UCSD-AML1 (cell line): ENCODE results near the gene SHE.
"Not testable (repeated sequence)": the region's sequence is repeated elsewhere in the genome, so short reads cannot be mapped to it uniquely, and the experiment has no call there.

Experiments used
- DNase-seq: peaks from one replicate; lab custom pipeline; 2025; ENCODE audit not compliant: unreplicated experiment; lab: John Stamatoyannopoulos, UW

The SHE gene

DNA sequence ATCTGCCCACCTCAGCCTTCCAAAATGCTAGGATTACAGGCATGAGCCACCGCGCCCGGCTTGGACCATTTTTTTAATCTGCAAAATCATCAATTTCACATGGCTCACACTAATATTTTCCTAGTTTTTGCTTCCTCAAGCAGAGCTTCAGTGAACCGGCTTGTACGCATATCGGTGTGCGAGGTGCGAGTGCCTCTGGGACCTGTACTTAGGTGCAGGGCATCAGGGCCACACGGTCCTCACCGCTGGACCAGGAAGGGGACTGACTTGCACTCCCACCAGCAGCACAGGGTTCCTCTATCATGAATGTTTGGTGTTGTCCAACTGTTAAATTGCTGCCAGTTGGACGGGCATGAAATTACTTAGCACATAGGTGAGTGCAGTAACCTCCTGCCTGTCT is 15.4 kb upstream of the SHE start:
- DNase-seq: no peak

DNA sequence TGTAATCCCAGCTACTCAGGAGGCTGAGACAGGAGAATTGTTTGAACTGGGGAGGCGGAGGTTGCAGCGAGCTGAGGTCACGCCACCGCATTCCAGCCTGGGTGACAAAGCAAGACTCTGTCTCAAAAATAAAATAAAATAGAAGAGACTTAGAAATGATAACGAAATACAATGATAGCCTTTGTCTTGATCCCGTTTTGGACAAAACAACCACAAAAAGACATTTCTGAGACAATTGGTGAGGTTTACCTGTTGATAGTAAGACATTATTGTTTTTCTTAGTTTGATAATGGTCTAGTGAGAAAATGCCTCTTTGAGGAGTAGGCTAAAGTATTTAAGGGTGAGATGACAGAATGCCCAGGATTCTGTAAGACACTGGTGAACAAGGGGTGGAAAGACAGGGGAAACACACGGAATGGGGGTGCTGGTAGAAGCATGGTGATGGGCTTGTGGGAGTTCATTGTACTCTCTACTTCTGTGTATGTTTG is 11.9 kb upstream of the SHE start:
- DNase-seq: no peak

DNA sequence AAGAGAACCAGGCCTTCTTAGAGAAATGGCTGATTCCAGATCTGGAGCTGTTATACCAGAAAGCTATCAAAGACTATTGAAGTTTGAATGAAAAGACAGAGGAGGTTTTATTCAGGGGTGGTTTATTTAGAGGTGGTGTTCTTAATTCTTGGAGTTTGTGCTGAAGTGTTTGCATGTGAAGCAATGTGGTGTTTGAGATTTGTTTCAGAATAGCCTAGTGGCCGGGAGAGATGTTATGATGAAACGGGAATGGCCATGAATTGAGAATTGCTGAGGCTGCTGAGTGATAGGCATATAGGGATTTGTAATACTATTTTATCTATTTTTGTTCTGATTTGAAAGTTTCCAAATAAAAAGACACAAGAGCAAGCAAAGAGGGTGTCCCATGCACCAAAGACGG is 10.5 kb upstream of the SHE start:
- no peak for DNase-seq

DNA sequence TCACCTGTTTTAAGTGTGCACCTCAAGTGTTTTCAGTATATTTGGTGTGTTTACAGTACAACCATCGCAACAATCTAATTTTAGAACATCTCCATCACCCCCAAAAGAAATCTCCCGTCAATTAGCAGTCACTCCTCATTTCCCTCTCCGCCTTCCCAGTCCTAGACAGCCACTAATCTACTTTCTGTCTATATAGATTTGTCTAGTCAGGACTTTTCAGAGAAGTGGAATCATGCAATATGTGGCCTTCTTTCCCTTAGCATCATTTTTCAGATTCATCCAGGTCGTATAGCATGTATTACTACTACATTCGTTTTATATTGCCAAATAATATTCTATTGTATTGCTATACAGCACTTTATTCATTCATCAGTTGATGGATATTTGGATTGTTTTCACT is 1.7 kb upstream of the SHE start:
- no peak for DNase-seq

DNA sequence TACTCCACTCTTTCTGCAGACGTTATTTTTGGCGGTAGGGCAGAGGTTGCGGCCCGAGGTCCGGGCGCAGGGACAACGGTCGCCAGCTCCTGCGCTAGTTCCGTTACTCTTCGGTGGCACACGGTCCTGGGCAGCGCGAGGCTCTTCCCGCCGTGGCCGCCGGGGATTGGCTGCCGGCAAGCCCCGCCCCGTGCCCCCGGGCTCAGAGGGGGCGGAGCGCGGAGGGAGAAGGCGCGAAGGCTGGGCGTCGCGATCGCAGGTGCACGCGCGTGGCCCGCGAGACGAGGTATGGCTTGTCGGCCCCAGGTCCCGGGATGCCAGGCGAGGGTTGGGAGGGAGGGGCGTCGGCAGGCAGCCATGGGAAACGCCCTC is 518 bp upstream of the SHE start:
- no peak for DNase-seq

DNA sequence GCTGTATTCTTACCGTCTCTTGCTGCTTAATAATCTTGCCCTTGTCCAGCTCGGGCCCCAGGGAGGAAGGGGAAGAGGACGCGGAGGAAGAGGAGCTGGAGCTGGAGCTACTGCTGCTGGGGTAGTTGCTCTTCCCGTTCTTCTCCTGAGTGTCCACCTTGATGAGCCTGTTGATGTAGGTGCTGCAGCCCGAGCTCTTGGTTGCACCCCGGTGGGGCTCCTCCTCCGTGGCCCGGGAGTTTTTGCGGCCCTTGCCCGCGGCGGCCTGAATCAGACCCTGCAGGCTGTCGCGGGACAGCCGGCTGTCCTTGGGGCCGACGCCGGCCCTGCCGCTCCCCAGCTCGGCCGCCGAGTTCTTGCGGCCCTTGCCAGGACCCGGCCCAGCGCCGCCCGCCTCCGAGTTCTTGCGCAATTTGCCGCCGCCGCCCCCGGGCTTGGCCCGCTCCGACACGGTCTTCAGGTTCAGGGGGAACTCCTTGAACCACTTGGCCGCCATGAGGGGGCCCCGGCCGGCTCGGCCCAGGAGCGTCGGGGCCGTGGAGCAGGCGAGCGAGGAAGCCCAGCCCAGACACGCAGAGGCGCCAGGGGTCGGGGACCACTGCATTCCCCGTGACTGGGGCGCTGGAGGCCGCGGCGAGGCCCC is 668 bp downstream of the SHE start:
- no peak for DNase-seq

DNA sequence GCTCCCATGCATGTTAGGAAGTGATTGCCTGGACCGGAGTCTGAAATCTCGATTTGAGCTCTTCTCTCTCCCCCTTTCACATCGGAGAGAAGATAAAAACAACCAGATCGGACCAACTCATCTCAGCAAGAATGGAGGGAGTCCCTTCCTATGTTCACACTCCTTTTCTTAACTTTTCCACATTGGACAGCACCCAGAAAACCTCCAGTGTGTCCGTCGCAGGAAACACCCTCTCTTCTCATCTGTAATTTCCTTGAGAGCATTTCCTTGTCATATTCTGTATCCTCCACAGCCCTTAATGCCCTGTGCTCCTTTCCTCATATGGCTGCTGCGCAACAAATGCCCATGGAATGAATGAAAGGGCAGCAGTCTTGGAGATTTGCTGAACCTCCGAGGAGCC is 1.7 kb downstream of the SHE start:
- no peak for DNase-seq

DNA sequence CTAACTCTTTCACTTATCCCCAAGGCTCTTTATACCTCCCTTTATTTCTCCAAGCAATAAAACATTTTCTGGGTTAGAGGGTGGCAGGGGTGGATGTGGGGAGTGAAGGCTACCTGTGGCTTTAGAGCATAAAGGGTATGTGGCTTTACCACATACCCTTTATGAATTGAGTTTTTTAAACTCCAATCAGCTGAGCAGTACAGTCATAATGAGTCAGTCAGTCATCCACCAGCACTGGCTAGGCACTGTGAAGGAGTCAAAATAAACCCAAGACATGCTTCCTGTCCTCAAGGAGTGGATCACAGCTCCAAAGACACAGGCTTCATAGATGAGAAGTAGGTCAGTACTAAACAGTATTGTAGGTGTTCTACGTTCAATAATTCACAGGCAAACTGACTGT is 2.8 kb downstream of the SHE start:
- DNase-seq: no peak

DNA sequence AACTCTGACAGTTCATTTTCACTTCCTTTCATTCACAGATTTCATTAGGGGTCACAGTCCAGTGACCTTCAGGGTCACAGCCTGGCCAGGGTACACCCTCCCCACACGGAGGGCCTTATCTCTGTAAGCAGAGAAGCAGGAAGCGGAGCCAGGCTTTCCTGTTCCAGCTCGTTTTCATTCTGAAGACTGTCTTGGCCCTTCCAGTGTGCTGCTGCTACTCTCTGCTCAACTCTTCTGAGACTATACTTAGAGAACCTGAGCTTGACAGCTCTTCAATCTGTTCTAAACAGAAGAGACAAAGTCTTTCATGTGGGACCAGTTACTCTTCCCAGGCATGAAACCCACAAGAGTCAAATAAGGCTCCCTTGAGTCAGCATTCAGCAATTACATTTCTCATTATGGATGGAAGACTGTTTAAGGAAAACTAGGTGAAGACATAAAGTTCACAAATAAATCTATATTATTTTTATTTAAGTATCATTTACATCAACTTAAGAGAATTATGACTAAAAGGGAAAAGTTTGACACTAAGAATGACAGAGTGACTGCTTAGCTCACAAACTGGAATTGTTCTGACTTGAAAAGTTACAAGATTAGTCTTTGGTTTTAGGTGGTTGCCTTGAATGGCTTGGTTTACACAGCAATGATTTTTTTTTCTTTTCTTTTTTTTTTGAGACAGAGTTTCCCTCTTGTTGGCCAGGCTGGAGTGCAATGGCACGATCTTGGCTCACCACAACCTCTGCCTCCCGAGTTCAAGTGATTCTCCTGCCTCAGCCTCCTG is 5.0 kb downstream of the SHE start:
- peak; percentile 71 for DNase-seq

DNA sequence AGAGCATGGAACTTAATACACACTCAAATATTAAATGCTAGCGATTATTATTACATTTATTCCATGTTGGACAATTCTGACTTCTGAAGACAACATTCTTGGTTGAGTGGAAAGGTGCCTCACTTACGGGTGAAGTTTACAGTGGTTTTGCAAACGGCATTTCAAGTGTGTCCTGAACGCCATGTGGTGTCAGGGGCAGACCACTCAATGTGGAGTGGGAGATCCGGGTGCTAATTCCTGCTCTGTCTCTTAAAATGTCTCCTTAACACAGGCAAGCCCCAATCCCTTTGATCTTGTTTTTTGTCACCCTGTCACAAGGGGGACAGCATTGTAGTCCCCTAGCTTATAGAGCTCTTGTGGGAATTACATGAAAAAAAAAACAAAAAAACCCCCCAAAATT is 5.8 kb downstream of the SHE start:
- DNase-seq: no peak

DNA sequence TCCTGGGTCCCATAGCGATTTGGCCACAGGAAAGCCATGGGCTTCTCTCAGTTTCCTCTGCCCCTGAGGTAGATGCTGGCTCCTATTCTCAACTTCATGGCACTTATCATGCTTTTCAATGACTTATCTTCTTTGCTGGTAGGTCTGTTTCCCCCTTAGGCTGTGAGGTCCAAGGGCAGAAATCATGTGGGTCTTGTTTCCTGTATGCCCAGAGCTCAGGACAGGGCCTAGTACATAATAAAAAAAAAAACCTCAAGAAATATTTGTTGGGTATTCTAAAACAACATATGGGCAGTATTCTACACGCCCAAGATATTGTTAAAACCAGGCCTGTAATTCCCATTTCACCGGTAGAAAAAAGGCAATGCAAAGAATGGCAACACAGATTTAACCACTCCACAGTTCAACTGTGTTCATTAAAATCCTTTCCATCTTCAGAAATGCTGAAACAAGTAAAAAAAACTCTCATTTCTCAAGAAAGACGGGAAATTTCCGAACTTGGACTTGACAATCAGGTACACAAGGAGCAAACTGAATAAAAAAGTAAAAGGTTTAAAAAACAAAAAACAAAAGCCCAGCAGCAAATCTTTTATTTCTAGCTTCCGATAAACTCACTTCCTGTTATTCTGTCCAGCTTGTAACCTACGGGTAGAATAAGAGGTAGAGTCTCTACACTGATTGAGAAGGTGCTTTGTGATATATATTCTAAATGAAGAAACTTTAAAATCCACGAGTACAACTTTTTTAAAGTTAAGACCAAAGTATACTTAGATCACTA is 6.5 kb downstream of the SHE start:
- no peak for DNase-seq

DNA sequence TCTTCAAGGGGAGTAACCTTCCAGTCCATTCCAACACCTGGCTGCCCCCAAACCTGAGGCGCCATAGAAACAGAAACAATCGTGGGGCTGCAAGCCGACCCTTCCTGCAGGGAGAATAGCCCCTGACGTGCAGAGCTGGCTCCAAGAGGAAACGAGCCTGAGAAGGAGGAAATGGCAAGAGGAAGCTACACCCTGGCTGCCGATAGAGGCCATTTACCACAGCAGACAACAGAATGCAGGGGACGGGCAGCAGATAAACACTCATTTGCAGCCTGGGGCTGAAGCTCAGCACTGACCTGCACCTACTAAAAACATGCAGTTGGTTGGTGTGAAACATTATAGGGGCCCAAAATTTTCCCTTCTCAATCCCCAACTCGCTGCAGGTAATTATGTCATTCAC is 8.9 kb downstream of the SHE start:
- DNase-seq: peak; percentile 59

DNA sequence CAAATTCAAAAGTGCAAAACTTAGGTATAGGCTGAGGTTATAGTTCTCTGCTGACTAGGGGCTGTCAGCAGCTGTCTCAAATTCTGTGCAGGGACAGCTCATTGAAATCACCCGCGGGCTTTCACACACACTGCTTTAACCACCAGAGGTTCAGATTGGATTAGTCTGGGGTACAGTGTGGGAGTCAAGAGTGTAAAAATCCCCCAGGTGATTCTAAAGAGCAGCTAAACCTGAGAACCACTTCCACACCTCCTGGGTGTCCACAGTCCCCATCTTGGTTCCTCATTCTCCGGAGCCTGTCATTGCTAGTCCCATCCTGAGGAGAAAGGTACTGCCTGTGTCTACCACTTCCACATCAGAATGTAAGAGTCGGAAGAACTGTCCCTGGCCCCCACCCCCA is 10.1 kb downstream of the SHE start:
- DNase-seq: no peak

DNA sequence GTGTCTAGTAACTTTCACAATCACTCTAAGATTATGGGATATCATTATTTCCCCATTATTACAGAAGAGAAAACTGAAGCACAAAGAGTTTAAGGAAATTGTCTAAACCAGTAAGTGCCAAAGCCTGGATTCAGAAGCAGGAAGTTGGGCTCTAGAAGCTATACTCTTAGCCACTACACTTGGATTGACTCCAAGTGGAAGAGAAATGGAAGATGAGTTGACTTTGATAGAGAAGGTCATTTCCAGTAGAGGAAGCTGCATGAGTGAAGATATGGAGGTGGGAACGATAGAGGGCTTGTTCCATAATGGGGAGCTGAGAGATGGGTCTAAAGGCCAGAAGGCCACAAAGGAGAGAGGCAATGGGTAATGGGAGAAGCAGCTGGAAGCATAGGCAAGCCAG is 11.9 kb downstream of the SHE start:
- DNase-seq: no peak

DNA sequence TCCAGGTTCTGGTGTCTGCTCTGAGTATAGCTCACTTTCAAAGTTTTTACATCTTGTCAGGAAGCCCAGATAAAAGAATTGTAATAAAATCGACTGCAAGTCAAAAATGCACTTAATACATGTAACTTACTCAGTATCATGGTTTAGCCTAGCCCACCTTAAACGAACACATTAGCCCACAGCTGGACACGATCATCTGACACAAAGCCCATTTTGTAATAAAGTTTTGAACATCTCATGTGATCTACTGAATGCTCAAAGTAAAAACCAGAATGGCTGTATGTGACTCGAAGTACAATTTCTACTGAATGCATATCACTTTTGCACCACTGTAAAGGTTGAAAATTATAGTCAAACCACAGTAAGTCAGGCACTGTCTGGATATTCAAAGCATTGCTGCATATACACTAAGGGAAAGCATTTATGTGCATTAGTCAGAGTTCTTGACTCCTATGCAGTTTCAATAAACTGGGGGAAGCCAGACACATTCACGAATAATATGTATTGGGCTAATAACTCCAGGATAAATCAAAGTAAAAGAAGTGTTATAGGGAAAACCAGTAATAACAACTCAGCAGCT is 12.4 kb downstream of the SHE start:
- no peak for DNase-seq

DNA sequence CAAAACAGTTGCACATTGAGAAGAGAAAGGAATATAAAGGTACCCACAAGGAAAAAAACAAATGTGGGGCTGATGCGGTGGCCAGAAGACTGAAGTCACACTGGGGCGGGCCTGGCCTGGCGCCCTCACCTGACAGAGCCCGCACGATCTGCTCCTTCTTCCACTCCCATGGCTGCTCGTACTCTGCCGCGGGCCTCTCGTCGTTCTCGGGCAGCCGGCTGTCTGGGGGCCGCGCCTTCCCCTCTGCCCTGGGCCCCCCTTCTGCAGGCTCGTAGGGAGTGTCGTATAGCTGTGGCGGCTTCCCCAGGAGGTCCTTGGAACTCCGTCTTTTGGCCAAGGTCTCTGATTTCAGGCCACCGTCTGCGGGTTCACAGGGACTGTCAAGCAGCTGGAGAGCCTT is 13.3 kb downstream of the SHE start:
- DNase-seq: no peak

DNA sequence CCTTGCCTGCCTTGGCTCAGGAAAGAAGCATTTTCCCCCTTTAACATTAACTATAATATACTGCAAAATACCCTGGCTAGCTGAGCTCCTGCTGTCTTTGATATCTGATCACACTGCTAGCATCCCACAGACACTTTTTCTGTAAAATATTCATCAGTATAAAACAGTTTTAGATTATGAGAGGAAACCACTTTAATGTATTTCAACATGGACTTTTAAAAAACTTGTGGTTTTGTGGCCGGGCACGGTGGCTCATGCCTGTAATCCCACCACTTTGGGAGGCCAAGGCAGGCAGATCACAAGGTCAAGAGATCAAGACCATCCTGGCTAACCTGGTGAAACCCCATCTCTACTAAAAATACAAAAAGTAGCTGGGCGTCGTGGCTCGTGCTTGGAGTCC is 15.5 kb downstream of the SHE start:
- DNase-seq: not testable (repeated sequence)

DNA sequence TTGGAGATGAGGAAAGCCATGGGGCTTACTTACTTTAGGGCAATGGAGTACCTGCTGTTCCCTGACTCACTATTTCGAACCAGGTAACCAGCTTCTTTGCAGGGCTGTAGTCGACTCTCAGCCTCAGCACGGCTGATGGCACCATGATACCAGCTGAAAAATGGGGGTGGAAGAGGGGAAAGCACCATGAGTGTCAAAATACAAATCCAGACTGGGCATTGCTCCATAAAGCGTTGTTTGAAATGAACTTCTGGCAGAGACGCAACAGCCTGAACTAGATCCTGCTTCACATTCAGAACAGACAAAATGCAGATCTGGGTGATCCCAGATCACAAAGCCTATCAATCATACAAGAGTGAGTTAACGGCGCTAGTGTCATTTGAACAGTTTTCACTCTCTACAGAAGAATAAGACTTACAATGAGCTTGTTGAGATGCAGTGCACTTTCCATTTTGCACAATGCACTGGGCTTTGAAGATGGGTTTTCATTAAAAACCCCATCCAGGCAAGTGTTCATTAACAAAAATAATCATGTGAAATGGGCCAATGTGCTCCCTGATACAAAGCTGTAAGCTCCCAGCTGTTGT is 16.2 kb downstream of the SHE start:
- no peak for DNase-seq

DNA sequence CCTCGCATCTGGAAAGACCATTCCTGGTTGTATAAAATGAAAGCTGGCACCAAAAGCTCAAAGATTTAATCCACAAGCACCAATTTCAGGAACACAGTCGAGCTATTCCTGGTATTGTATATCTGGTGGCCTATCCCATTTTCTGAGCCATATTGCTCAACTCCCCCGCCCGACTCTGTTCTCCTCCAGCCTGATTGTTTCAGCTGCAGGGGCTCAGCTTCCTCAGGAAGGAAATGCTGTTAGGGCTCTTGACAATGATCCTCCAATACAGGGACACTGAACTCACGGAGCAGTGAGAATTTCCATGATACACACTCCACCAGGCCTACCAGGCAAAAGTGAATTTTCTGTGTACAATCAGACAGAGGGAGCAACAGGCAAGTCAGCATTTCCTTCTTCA is 17.1 kb downstream of the SHE start:
- DNase-seq: peak; percentile 75

DNA sequence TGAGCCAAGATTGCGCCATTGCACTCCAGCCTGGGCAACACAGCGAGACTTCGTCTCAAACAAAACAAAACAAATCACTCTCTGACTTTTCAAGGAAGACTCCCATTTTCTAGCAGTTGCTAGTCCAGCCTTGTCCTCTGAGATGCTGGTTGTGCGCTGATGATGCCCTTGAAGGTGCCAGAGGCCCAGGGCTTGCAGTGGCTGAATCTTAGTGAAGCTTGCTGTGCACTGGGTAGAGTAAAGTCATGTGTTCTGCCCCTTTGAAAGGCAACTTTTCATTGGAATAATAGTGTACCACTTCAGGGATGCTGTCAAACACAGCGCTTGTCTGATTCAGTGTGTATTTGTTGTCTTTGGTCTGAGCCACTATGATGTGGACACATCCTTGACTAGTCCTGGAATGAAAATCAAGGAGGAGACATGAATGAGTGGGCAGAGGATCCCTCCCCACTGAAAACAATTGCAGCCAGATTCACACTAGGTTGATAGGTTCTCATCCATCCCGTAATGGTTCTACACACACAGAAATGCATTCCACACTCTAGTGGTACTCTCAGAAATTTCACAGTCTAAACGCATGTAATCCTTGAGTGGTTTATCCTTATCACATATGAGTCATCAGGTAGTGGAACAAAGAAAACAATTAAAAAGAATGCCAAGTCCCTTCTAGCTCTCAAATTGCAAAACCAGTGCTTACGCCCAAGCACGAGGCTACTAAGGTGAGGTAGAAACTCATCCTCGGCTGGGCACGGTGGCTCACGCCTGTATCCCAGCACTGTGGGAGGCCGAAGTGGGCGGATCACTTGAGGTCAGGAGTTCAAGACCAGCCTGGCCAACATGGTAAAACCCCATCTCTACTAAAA is 18.0 kb downstream of the SHE start:
- no peak for DNase-seq
